ENCODE data around the gene GMDS.

Gene GMDS

GRCh38 chr6:1605004-1605892 is 640.2 kb downstream of the GMDS start:
- no peak overlapping the region for H3K4me3 ChIP-seq (ENCODE audit: control insufficient read depth, low read depth, low read length)
- no peak for TF ChIP-seq CTCF (IDR thresholded peaks at IDR 0.05; ENCODE audit: control insufficient read depth, insufficient read depth, low read depth, low read length, missing control alignments)
- no peak for DNase-seq (ENCODE audit: low read depth)

- peak overlapping the region; percentile 48 for H3K4me3 ChIP-seq (ENCODE audit: control insufficient read depth, low read depth, low read length)
- TF ChIP-seq CTCF (IDR thresholded peaks at IDR 0.05; ENCODE audit: control insufficient read depth, insufficient read depth, low read depth, low read length, missing control alignments) = peak; percentile 60
- no peak for DNase-seq (ENCODE audit: low read depth)
These were observed 641.0 kb downstream of the GMDS start for GRCh38 chr6:1604158-1605003.

GRCh38 chr6:1603708-1604107 is 641.7 kb downstream of the GMDS start:
- no peak for TF ChIP-seq CTCF (IDR thresholded peaks at IDR 0.05; ENCODE audit: control insufficient read depth, insufficient read depth, low read depth, low read length, missing control alignments)
- no peak overlapping the region for H3K4me3 ChIP-seq (ENCODE audit: control insufficient read depth, low read depth, low read length)
- DNase-seq (ENCODE audit: low read depth) = no peak

GRCh38 chr6:1602049-1602713 is 643.2 kb downstream of the GMDS start:
- no peak for TF ChIP-seq CTCF (IDR thresholded peaks at IDR 0.05; ENCODE audit: control insufficient read depth, insufficient read depth, low read depth, low read length, missing control alignments)
- H3K4me3 ChIP-seq (ENCODE audit: control insufficient read depth, low read depth, low read length) = no peak overlapping the region

GRCh38 chr6:1601158-1602048 is 644.0 kb downstream of the GMDS start:
- no peak for TF ChIP-seq CTCF (IDR thresholded peaks at IDR 0.05; ENCODE audit: control insufficient read depth, insufficient read depth, low read depth, low read length, missing control alignments)
- no peak overlapping the region for H3K4me3 ChIP-seq (ENCODE audit: control insufficient read depth, low read depth, low read length)
- no peak for DNase-seq (ENCODE audit: low read depth)

More at GRCh38 chr6:1602049-1602713, 643.2 kb downstream of the GMDS start:
- DNase-seq (ENCODE audit: low read depth) = no peak

All from AG09309 (cell line).